Parathyroid adenoma (tissue), 2 donors: Measurements from ENCODE around the gene GRIA4.

Source experiments
- H2AFZ ChIP-seq: fragments of 300-600 bp; sonication (generic); one replicate; pipeline ENCODE4 v1.7.0; 2017; ENCODE audit warnings: antibody characterized with exemption, mild to moderate bottlenecking
- H3K27ac ChIP-seq: fragments of 300-600 bp; sonication (generic); one replicate; pipeline ENCODE4 v1.7.0; 2017
- H3K27me3 ChIP-seq: fragments of 300-600 bp; sonication (generic); one replicate; pipeline ENCODE4 v1.7.0; 2017; ENCODE audit warnings: low read length; ENCODE audit not compliant: control insufficient read depth, insufficient read depth
- H3K36me3 ChIP-seq: fragments of 300-600 bp; sonication (generic); one replicate; pipeline ENCODE4 v1.7.0; 2017; ENCODE audit warnings: low read length; ENCODE audit not compliant: control insufficient read depth, insufficient read depth
- H3K4me1 ChIP-seq: fragments of 300-600 bp; sonication (generic); one replicate; pipeline ENCODE4 v1.7.0; 2017; ENCODE audit warnings: control low read depth
- H3K4me2 ChIP-seq: fragments of 300-600 bp; sonication (generic); one replicate; pipeline ENCODE4 v1.7.0; 2017; ENCODE audit warnings: low read length
- H3K4me3 ChIP-seq: fragments of 300-600 bp; sonication (generic); one replicate; pipeline ENCODE4 v1.7.0; 2017; ENCODE audit warnings: low read depth, low read length
- H3K79me2 ChIP-seq: fragments of 300-600 bp; sonication (generic); one replicate; pipeline ENCODE4 v1.7.0; 2017; ENCODE audit warnings: control low read depth
- H3K9ac ChIP-seq: fragments of 300-600 bp; sonication (generic); one replicate; pipeline ENCODE4 v1.7.0; 2017; ENCODE audit warnings: mild to moderate bottlenecking
- H3K9me3 ChIP-seq: fragments of 300-600 bp; sonication (generic); one replicate; pipeline ENCODE4 v1.7.0; 2017; ENCODE audit warnings: low read length; ENCODE audit not compliant: control insufficient read depth
- CTCF ChIP-seq: fragments of 300-600 bp; sonication (generic); IDR thresholded peaks from one replicate; pipeline ENCODE4 v1.7.0; 2017; ENCODE audit warnings: antibody characterized with exemption, mild to moderate bottlenecking
- donor health status: primary hyperparathyroidism.

Gene GRIA4

GRCh38 chr11:105639527-105639926 lies 29.7 kb downstream of the GRIA4 start:
- H3K4me1 ChIP-seq = no peaks in the 10 kb centered on the region
- H3K27me3 ChIP-seq = no peaks in the 10 kb centered on the region
- H3K36me3 ChIP-seq = no peaks in the 10 kb centered on the region
- no peaks in the 10 kb centered on the region for H3K79me2 ChIP-seq
- H3K9ac ChIP-seq = no peak overlapping the region
- no peaks in the 10 kb centered on the region for H3K9me3 ChIP-seq
- H3K4me2 ChIP-seq = no peak overlapping the region
- no peak overlapping the region for H2AFZ ChIP-seq
- no peak overlapping the region for H3K4me3 ChIP-seq
- no peak for TF ChIP-seq CTCF
- H3K27ac ChIP-seq = no peak overlapping the region

DNA sequence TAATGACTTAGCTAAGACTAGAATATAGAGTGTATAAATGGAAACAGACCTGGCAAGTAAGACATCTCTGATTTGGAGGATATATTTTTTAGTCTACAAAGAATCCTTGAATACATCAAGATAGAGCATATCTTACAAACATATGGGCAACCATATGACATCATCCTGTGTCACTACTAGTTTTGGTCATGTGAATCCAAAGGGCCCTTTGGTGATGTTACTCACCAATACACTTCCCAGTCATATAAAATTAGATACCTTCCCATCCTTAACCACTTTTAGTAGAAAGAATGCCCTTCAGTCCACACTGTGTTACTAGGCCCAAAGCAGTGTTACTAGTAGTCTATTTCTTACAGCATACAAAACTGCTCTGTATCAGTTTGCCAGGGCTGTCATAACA lies 31.6 kb downstream of the GRIA4 start:
- Histone ChIP-seq H3K9me3 (no peaks in the 10 kb centered on the region), H3K4me2 (no peak overlapping the region), H3K4me3 (no peak overlapping the region), H2AFZ (no peak overlapping the region), H3K79me2 (no peaks in the 10 kb centered on the region), H3K27ac (no peak overlapping the region), H3K9ac (no peak overlapping the region), H3K36me3 (no peaks in the 10 kb centered on the region), H3K4me1 (no peaks in the 10 kb centered on the region), H3K27me3 (no peaks in the 10 kb centered on the region)
- TF ChIP-seq CTCF = no peak

DNA sequence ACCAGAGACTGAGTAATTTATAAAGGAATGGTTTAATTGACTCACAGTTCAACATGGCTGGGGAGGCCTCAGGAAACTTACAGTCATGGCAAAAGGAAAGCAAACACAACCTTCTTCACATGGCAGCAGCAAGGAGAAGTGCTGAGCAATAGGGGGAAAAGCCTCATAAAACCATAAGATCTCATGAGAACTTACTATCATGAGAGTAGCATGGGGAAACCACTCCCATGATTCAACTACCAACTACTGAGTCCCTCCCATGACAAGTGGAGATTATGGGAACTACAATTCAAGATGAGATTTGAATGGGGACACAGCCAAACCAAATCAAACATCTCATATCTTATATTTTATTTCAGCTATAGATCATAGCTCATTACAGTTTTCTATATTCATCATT lies 33.0 kb downstream of the GRIA4 start:
- no peak overlapping the region for H3K27ac ChIP-seq
- no peak overlapping the region for H3K4me3 ChIP-seq
- no peak overlapping the region for H3K4me2 ChIP-seq
- H3K9ac ChIP-seq = no peak overlapping the region
- H3K36me3 ChIP-seq = no peaks in the 10 kb centered on the region
- no peaks in the 10 kb centered on the region for H3K9me3 ChIP-seq
- H2AFZ ChIP-seq = no peak overlapping the region
- TF ChIP-seq CTCF = no peak
- H3K4me1 ChIP-seq = no peaks in the 10 kb centered on the region
- no peaks in the 10 kb centered on the region for H3K27me3 ChIP-seq
- H3K79me2 ChIP-seq = no peaks in the 10 kb centered on the region

GRCh38 chr11:105644839-105645573 lies 35.1 kb downstream of the GRIA4 start:
- H3K27ac ChIP-seq = no peak overlapping the region
- H3K4me2 ChIP-seq = no peak overlapping the region
- H3K27me3 ChIP-seq = no peaks in the 10 kb centered on the region
- no peak overlapping the region for H3K9ac ChIP-seq
- H3K79me2 ChIP-seq = no peaks in the 10 kb centered on the region
- H3K4me3 ChIP-seq = no peak overlapping the region
- H3K36me3 ChIP-seq = no peaks in the 10 kb centered on the region
- no peak overlapping the region for H2AFZ ChIP-seq
- no peaks in the 10 kb centered on the region for H3K9me3 ChIP-seq
- H3K4me1 ChIP-seq = no peaks in the 10 kb centered on the region
- no peak for TF ChIP-seq CTCF

DNA sequence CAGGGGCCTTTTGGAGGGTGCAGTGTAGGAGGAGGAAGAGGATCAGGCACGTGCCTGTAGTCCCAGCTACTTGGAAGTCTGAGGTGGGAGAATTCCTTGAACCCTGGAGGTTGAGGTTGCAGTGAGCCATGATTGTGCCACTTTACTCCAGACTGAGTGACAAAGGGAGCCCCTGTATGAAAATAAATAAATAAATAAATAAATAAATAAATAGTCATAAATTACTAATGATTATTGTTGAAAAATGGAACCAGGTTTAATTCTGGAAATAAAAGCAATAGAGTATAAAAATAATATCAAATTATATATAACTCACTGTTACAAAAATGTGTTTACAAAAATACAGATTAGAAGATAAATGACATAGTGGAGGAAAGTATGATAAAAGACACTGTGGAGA lies 37.9 kb downstream of the GRIA4 start:
- H3K36me3 ChIP-seq = no peaks in the 10 kb centered on the region
- no peak overlapping the region for H3K9ac ChIP-seq
- H3K9me3 ChIP-seq = no peaks in the 10 kb centered on the region
- H2AFZ ChIP-seq = no peak overlapping the region
- no peak overlapping the region for H3K4me2 ChIP-seq
- H3K4me3 ChIP-seq = no peak overlapping the region
- no peaks in the 10 kb centered on the region for H3K79me2 ChIP-seq
- no peaks in the 10 kb centered on the region for H3K4me1 ChIP-seq
- no peaks in the 10 kb centered on the region for H3K27me3 ChIP-seq
- H3K27ac ChIP-seq = no peak overlapping the region
- TF ChIP-seq CTCF = no peak
